Osteocyte (in vitro differentiated cells): ENCODE measurements around the gene NSD1. TPM values are rescaled to one million over a fixed set of nuclear protein-coding genes. Genes with fewer than 3 reads are reported as not detected.

Experiments used
- DNase-seq: peaks from one replicate; pipeline ENCODE4 v3.0.0; 2021; ENCODE audit warnings: mixed read lengths; ENCODE audit not compliant: unreplicated experiment; ENCODE audit errors: extremely low spot score
- H3K27ac Mint-ChIP-seq: one replicate; pipeline ENCODE4 v1.8.0; 2021; ENCODE audit warnings: mild to moderate bottlenecking, mixed read lengths; ENCODE audit not compliant: unreplicated experiment
- H3K27me3 Mint-ChIP-seq: one replicate; pipeline ENCODE4 v1.8.0; 2021; ENCODE audit warnings: mixed read lengths; ENCODE audit not compliant: unreplicated experiment
- H3K36me3 Mint-ChIP-seq: one replicate; pipeline ENCODE4 v1.8.0; 2021; ENCODE audit warnings: mixed read lengths; ENCODE audit not compliant: unreplicated experiment
- H3K4me1 Mint-ChIP-seq: one replicate; pipeline ENCODE4 v1.8.0; 2021; ENCODE audit warnings: mixed read lengths; ENCODE audit not compliant: unreplicated experiment
- H3K4me3 Mint-ChIP-seq: one replicate; pipeline ENCODE4 v1.8.0; 2021; ENCODE audit warnings: mild to moderate bottlenecking, moderate library complexity, mixed read lengths; ENCODE audit not compliant: unreplicated experiment
- H3K9me3 Mint-ChIP-seq: one replicate; pipeline ENCODE4 v1.8.0; 2021; ENCODE audit warnings: mixed read lengths; ENCODE audit not compliant: unreplicated experiment
- total RNA-seq: library from RNA; stranded (reverse); gene quantifications from 2 replicates; pipeline ENCODE4 v1.2.1, GENCODE V29; 2021
- TF ChIP-seq, protein P1 (sequence below): fragments of 200-600 bp; sonication (generic); IDR thresholded peaks from 2 replicates; pipeline ENCODE4 v1.5.0; 2021; ENCODE audit warnings: antibody characterized with exemption, mild to moderate bottlenecking, moderate library complexity

NSD1 gene
- total RNA-seq, 1 donor from 2014 or later: 74.7 TPM

DNA sequence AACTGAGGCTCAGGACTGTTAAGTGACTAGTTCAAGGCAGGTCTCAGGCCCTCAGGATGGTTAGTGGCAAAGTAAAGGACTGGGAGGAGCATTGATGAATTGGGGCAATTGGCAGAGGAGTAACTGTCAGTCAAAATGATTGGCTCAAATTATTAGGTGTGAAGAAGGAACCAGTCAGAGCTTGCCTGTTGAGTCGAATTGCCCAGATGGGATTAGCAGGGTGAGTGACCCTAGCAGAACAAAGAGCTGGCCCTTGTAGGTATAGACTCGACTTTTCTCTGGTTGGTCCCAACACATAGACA lies 2.6 kb upstream of the NSD1 start:
- peaks cover 7% of the 10 kb centered on the region for H3K36me3 Mint-ChIP-seq
- no peak overlapping the region for H3K4me3 Mint-ChIP-seq
- no peaks in the 10 kb centered on the region for H3K27me3 Mint-ChIP-seq
- H3K9me3 Mint-ChIP-seq: no peaks in the 10 kb centered on the region
- DNase-seq: no peak
- H3K4me1 Mint-ChIP-seq: peaks cover 20% of the 10 kb centered on the region
- TF ChIP-seq, protein P1, sequence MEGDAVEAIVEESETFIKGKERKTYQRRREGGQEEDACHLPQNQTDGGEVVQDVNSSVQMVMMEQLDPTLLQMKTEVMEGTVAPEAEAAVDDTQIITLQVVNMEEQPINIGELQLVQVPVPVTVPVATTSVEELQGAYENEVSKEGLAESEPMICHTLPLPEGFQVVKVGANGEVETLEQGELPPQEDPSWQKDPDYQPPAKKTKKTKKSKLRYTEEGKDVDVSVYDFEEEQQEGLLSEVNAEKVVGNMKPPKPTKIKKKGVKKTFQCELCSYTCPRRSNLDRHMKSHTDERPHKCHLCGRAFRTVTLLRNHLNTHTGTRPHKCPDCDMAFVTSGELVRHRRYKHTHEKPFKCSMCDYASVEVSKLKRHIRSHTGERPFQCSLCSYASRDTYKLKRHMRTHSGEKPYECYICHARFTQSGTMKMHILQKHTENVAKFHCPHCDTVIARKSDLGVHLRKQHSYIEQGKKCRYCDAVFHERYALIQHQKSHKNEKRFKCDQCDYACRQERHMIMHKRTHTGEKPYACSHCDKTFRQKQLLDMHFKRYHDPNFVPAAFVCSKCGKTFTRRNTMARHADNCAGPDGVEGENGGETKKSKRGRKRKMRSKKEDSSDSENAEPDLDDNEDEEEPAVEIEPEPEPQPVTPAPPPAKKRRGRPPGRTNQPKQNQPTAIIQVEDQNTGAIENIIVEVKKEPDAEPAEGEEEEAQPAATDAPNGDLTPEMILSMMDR: no peak
- H3K27ac Mint-ChIP-seq: no peak overlapping the region

DNA sequence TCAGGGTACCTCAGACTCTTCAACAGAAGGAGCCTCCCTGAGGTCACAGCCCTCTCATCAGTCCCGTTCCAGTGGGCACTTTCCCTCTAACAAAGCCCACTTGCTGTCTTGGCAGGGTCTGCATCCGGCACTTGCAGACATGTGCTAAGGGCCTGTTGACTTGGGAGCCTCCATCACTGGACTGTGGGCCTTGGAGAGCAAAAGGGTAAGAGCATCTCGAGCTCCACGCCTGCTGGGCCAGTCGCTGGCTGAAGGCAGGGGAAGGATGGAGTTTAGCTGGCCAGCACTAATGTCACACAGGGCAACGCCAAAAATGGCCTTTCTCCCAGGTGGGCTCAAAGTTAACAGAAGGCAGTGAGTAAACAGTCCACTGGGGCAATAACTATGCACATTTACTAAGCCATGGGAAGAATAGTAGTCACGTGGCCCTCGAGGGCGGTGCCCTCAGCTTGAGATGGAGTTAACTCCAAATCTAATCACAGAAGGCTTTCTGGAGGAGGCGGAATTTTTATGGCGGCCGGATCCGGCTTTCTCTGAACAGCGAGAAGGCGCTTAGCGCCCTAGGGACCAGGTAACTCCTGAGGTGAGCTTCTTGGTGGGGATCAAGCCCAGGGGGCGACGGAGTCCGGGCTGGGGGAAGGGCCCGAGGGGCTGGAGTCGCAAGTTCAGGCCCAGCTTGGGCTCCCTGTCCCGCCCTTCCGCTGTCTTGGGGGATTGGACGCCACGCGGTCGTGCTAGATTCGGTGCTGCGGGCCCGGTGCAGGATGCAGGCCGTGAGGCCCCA lies 2.0 kb upstream of the NSD1 start:
- peak overlapping the region; percentile 2 for H3K4me3 Mint-ChIP-seq
- TF ChIP-seq, protein P1: no peak
- H3K27me3 Mint-ChIP-seq: no peaks in the 10 kb centered on the region
- peaks cover 11% of the 10 kb centered on the region for H3K36me3 Mint-ChIP-seq
- DNase-seq: no peak
- H3K4me1 Mint-ChIP-seq: peaks cover 24% of the 10 kb centered on the region
- H3K27ac Mint-ChIP-seq: peak overlapping the region; percentile 67
- H3K9me3 Mint-ChIP-seq: no peaks in the 10 kb centered on the region

DNA sequence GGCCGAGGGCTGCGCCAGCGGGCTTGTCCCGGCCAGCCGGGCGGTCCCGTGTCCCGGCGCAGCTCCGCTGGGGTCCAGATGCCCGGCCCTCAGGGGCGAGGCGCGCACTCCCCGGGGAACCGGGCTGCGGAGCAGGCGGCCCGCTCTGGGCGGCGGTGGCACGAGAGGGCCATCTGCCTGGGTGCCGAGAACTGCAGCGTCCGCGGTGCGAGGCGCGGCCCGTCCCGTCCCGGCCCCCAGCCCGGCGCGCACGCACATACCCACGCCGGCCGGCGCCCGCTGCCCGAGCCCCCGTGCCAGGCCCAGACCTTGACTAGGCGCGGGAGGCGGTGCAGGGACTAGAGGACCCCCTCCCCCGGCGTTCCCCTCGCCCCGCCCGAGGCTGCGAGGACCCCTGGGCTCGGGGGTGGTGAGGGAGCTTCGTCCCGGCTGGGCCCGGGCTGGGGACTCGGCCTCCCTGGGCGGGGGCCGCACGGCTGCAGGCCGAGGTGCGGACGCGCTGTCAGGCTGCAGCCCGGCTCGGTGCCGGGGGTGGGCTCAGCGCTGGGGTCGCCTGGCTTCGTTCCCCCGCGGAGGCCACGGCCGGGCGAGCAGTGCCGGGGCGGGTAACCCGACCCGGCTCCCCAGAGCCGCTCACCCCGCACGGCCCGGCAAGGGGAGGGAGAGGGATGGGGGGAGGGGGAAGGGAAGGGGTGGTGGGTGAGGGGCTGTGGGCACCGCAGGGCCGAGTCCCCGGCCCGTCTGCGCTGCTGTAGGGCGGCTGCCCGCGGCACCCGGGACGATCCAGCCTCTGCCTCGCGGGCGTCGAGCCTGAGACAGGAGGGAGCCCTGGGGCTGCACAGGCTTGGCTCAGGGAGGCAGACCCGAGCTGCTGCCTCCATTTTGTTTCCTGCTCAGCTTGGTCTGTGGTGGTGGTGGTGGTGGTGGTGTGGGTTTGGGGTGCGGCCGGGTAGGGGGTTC lies 1.2 kb upstream of the NSD1 start:
- H3K36me3 Mint-ChIP-seq: peaks cover 18% of the 10 kb centered on the region
- H3K4me3 Mint-ChIP-seq: no peak overlapping the region
- peaks cover 33% of the 10 kb centered on the region for H3K4me1 Mint-ChIP-seq
- no peak overlapping the region for H3K27ac Mint-ChIP-seq
- TF ChIP-seq, protein P1: no peak
- H3K27me3 Mint-ChIP-seq: no peaks in the 10 kb centered on the region
- no peak for DNase-seq
- H3K9me3 Mint-ChIP-seq: no peaks in the 10 kb centered on the region

- no peaks in the 10 kb centered on the region for H3K9me3 Mint-ChIP-seq
- TF ChIP-seq, protein P1: no peak
- H3K36me3 Mint-ChIP-seq: peaks cover 21% of the 10 kb centered on the region
- H3K4me1 Mint-ChIP-seq: peaks cover 34% of the 10 kb centered on the region
- peak overlapping the region; percentile 80 for H3K4me3 Mint-ChIP-seq
- DNase-seq: no peak
- H3K27me3 Mint-ChIP-seq: no peaks in the 10 kb centered on the region
- peak overlapping the region; percentile 89 for H3K27ac Mint-ChIP-seq
Observed at GRCh38 chr5:177133853-177134696, 502 bp downstream of the NSD1 start.
